HG02642 (cell line): Measurements from ENCODE around the gene EXOC6B.

Source experiments
- ATAC-seq: cut with Tn5 transposase; IDR thresholded peaks from one replicate; pipeline ENCODE4 v1.9.1; 2021; ENCODE audit warnings: mild to moderate bottlenecking; ENCODE audit not compliant: unreplicated experiment, poor library complexity

Gene EXOC6B

GRCh38 chr2:72833084-72833714 is 7.4 kb upstream of the EXOC6B start:
- no peak for ATAC-seq

DNA sequence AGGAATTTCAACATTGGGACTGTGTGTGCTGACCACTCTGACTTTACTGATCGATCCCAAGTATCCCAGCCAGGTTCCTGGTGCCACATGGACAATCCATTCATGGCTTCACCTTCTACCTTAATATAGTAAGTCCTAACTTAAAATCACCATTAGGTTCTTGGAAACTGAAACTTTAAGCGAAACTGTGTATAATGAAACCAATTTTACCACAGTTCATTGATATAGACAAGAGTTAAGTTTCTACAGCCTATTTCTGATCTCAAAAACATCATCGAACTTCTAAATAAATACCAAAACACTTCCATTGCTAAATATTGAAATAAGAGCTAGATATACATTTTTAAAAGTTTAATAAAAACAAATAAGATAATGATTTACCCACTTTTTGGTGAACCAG is 4.4 kb upstream of the EXOC6B start:
- ATAC-seq: no peak

GRCh38 chr2:72828840-72829507 is 3.1 kb upstream of the EXOC6B start:
- ATAC-seq: no peak

GRCh38 chr2:72827966-72828646 is 2.3 kb upstream of the EXOC6B start:
- ATAC-seq: no peak

- ATAC-seq: no peak
Measured at GRCh38 chr2:72827487-72827886, 1.7 kb upstream of the EXOC6B start.

- no peak for ATAC-seq
Measured at GRCh38 chr2:72826156-72826477, 284 bp upstream of the EXOC6B start.

DNA sequence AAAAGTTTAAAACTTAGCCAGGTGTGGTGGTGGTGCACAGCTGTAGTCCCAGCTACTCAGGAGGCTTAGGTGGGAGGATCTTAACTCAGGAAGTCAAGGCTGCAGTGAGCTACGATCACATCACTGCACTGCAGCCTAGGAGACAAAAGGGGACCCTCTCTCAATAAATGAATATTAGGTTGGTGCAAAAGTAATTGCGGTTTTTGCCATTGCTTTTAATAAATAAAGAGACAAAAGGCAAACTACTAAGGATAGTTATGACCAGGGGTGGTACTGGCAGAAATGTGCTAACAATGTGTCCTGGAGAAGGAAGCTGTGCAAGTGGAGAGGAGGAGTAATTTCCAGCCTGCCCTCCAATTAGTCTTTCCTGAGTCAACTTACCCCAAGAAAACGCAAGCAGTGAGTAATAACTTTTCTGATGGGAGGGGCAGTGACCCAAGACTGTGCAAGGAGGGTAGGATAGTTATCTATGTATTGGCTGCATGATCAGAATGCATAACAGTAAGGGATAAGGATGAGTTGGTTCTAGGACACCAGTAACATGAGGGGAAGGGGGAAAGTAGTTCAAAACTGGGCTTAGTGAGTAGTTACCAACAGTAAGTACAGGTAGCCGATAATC is 1.5 kb downstream of the EXOC6B start:
- no peak for ATAC-seq

GRCh38 chr2:72822794-72823193 is 3.0 kb downstream of the EXOC6B start:
- ATAC-seq: no peak

- ATAC-seq: no peak
Measured at GRCh38 chr2:72821983-72822382, 3.9 kb downstream of the EXOC6B start.

DNA sequence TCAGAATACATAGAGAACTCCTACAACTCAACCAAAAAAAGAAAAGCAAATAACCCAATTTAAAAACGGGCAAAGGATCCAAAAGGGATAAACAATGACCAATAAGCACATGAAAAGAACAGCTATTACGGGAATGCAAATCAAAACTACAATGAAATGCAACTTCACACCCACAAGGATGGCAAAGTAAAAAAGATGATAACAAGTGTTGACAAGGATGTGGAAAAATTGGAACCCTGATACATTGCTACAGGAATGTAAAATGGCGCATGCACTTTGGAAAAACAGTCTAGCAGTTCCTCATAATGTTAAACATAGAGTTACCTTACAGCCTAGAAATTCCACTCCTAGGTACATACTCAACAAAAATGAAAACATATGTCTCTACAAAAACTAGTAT is 4.7 kb downstream of the EXOC6B start:
- no peak for ATAC-seq

- ATAC-seq: no peak
Measured at GRCh38 chr2:72819501-72819900, 6.3 kb downstream of the EXOC6B start.

DNA sequence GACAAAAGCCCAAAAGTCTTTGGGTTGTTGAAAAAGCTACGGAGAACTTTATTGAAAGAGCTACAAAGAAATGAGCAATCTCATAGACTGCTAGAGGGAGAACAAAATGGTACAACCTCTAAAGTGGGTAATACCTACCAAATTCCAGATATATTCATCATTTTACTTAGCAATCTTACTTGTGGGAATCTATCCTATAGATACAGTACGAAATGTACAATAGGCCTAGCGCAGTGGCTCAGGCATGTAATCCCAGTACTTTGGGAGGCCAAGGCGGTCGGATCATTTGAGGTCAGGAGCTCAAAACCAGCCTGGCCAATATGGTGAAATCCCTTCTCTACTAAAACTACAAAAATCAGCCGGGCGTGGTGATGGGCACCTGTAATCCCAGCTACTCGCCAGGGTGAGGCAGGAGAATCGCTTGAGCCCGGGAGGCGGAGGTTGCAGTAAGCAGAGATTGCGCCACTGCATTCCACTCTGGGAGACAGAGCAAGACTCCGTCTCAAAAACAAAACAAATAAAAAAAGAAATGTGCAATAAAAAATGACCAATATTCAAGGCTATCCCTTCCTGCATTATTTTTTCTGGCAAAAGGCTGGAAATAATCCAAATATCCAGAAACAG is 10.1 kb downstream of the EXOC6B start:
- ATAC-seq: no peak

GRCh38 chr2:72813841-72814240 is 12.0 kb downstream of the EXOC6B start:
- no peak for ATAC-seq

DNA sequence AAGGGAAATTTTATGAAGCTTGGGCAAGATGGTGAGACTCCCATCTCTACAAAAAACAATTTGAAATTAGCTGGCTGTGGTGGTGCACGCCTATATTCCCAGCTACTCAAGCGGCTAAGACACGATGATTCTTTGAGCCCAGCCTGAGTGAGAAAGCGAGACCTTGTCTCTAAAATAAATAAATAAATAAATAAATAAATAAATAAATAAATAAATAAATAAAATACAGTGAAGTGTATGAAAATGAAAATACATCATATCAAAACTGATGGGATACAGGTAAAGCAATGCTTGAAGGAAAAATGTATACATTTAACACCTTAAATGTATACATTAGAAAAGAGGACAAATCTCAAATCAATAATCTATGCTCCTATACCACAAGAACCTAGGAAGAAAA is 15.7 kb downstream of the EXOC6B start:
- no peak for ATAC-seq

GRCh38 chr2:72809095-72809494 is 16.7 kb downstream of the EXOC6B start:
- ATAC-seq: no peak

DNA sequence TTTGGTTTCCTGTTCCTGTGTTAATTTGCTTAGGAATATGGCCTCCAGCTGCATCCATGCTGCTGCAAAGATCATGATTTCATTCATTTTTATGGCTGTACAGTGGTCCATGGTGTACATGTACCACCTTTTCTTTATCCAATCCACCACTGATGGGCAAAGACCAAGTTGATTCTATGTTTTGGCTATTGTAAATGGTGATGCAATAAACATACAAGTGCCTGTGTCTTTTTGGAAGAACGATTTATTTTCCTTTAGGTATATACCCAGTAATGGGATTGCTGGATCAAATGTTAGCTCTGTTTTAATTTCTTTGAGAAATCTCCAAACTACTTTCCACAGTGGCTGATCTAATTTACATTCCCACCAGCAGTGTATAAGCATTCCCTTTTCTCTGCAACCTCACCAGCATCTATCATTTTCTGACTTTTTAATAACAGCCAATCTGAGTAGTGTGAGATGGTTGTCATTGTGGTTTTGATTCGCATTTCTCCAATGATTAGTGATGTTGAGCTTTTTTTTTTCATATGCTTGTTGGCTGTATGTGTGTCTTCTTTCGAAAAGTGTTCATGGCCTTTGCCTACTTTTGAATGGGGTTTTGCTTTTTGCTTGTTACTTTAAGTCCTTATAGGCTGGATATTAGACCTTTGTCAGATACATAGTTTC is 19.4 kb downstream of the EXOC6B start:
- ATAC-seq: no peak

DNA sequence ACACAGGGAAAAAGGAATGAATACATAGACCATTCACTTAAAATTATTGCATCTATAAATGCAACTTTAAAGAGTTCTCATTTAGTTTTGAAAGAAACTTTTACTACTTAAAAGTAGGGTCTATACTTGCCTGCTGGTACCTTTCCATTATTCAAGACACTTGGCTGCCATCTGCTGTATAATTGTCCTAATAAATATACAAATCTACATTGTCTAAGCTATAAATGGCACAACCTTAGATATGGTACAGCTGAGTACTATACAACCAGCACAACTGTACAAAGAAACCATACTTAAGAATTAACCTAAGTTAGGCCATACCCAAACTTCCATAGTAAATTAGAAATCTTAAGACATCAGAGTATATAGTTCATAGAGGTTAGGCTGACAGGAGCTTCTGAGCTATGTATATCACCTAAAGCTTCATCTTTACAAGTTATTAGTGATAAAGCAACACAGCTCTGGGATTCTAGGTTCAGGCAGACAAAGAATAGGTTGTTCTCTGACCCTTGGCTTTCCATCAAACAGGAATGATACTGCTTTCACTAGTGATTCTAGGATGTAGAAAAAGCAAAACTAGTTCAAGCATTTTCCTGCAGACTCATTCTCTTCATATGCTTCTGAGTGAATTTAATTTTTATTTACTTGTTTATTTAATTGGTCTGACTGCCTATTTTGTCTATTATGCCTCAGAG is 22.1 kb downstream of the EXOC6B start:
- ATAC-seq: no peak

DNA sequence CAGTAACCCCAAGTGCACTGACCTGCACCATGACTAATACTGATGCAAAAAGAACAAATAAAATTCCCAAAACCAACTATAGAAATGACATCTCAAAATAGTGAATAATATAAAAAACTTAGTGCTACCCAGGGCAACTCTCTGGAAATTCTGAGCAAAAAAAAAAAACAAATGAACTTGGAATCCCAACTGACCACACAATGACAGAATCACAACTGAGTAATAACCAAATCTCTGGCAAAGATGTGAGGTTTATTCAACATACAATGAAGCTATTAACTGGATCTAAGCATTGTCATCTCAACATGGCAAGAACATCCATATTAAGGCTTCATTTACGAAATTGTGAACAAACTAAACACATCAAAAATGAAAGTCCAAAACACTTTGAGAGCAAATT is 22.7 kb downstream of the EXOC6B start:
- no peak for ATAC-seq

- ATAC-seq: no peak
Measured at GRCh38 chr2:72800492-72800891, 25.3 kb downstream of the EXOC6B start.

DNA sequence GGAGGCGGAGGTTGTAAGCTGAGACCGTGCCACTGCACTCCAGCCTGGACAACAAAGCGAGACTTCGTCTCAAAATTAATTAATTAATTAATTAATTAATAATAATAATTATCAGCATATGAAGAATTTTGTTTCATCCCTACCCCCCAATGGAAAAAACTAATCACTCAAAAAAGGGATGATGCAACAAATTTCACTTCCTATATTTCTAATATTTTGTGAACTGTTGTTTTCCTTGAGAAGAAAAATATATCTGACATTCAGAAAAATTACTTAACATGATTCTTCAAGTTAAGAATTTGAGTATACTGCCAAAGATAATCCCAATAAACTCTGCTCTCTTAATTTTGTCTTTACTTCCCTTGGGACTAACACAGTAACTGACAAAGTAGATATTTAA is 28.1 kb downstream of the EXOC6B start:
- ATAC-seq: no peak
